ENCODE measurements around the gene ETV4. TPM values are rescaled to one million over a fixed set of nuclear protein-coding genes. Genes with fewer than 3 reads are reported as not detected.

The ETV4 gene
- total and polyA plus RNA-seq, 2 of the 13 experiments (the other 11 are each of a cell fraction or from before 2014, with no cell fraction given) = 128 to 330 TPM

DNA sequence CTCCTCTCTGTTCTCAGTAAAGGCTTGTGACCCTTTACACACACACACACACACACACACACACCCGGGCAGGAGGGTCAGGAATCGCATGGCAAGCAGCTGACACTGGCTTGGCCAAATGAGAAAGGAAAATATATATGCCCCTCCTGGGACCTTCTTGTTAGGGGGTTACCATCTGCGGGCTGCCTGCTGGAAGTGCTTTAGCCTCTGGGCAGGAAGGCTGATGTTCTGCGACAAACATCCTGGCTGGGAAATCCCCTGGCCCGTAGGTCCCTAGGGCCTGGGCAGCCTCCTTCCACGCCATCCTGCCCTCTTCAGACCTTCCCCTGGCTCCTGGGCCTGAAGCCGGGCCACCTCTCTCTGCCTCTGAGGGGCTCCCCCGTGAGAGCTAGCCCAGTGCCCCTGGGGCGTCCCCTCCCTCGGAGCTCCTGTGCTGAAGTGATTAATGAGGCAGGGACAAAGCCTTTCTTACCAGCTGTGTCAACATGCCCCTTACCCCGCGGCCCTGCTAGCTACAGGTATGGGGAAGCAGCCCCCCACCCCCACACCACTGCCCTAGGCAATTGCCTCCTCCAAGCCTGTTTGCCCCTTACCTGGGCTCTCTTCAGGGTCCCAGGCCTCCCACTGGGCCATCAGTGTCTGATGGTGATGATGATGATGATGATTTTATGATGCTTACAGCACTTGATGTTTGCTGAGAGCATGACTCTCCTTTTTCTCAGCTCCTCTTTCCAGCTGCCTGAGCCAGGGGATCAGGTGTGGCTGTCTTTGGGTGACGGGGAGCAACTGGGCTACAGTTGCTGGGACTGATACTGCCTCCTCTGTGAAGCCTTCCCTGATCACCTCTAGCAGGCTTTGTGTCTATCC, 32.8 kb upstream of the ETV4 start (continued):
- TF ChIP-seq, protein P1, sequence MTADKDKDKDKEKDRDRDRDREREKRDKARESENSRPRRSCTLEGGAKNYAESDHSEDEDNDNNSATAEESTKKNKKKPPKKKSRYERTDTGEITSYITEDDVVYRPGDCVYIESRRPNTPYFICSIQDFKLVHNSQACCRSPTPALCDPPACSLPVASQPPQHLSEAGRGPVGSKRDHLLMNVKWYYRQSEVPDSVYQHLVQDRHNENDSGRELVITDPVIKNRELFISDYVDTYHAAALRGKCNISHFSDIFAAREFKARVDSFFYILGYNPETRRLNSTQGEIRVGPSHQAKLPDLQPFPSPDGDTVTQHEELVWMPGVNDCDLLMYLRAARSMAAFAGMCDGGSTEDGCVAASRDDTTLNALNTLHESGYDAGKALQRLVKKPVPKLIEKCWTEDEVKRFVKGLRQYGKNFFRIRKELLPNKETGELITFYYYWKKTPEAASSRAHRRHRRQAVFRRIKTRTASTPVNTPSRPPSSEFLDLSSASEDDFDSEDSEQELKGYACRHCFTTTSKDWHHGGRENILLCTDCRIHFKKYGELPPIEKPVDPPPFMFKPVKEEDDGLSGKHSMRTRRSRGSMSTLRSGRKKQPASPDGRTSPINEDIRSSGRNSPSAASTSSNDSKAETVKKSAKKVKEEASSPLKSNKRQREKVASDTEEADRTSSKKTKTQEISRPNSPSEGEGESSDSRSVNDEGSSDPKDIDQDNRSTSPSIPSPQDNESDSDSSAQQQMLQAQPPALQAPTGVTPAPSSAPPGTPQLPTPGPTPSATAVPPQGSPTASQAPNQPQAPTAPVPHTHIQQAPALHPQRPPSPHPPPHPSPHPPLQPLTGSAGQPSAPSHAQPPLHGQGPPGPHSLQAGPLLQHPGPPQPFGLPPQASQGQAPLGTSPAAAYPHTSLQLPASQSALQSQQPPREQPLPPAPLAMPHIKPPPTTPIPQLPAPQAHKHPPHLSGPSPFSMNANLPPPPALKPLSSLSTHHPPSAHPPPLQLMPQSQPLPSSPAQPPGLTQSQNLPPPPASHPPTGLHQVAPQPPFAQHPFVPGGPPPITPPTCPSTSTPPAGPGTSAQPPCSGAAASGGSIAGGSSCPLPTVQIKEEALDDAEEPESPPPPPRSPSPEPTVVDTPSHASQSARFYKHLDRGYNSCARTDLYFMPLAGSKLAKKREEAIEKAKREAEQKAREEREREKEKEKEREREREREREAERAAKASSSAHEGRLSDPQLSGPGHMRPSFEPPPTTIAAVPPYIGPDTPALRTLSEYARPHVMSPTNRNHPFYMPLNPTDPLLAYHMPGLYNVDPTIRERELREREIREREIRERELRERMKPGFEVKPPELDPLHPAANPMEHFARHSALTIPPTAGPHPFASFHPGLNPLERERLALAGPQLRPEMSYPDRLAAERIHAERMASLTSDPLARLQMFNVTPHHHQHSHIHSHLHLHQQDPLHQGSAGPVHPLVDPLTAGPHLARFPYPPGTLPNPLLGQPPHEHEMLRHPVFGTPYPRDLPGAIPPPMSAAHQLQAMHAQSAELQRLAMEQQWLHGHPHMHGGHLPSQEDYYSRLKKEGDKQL (CRISPR knock-in tag; IDR thresholded peaks at IDR 0.05; ENCODE audit: low read depth) = no peak
- TF ChIP-seq ZNF562 (CRISPR knock-in tag; IDR thresholded peaks at IDR 0.05; ENCODE audit: borderline replicate concordance) (no peak), ZNF772 (CRISPR knock-in tag; IDR thresholded peaks at IDR 0.05) (peak; percentile 67), ZNF564 (CRISPR knock-in tag; IDR thresholded peaks at IDR 0.05) (no peak), RELA (CRISPR knock-in tag; IDR thresholded peaks at IDR 0.05) (peak; percentile 98; the same call in 1 of the 2 replicates), CAMTA2 (CRISPR knock-in tag; IDR thresholded peaks at IDR 0.05; ENCODE audit: borderline replicate concordance) (no peak), ZBTB1 (CRISPR knock-in tag; IDR thresholded peaks at IDR 0.05; ENCODE audit: borderline replicate concordance) (no peak)
- TF ChIP-seq, protein P2, sequence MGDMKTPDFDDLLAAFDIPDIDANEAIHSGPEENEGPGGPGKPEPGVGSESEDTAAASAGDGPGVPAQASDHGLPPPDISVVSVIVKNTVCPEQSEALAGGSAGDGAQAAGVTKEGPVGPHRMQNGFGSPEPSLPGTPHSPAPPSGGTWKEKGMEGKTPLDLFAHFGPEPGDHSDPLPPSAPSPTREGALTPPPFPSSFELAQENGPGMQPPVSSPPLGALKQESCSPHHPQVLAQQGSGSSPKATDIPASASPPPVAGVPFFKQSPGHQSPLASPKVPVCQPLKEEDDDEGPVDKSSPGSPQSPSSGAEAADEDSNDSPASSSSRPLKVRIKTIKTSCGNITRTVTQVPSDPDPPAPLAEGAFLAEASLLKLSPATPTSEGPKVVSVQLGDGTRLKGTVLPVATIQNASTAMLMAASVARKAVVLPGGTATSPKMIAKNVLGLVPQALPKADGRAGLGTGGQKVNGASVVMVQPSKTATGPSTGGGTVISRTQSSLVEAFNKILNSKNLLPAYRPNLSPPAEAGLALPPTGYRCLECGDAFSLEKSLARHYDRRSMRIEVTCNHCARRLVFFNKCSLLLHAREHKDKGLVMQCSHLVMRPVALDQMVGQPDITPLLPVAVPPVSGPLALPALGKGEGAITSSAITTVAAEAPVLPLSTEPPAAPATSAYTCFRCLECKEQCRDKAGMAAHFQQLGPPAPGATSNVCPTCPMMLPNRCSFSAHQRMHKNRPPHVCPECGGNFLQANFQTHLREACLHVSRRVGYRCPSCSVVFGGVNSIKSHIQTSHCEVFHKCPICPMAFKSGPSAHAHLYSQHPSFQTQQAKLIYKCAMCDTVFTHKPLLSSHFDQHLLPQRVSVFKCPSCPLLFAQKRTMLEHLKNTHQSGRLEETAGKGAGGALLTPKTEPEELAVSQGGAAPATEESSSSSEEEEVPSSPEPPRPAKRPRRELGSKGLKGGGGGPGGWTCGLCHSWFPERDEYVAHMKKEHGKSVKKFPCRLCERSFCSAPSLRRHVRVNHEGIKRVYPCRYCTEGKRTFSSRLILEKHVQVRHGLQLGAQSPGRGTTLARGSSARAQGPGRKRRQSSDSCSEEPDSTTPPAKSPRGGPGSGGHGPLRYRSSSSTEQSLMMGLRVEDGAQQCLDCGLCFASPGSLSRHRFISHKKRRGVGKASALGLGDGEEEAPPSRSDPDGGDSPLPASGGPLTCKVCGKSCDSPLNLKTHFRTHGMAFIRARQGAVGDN (CRISPR knock-in tag; IDR thresholded peaks at IDR 0.05) = peak; percentile 86
- TF ChIP-seq, protein P3, sequence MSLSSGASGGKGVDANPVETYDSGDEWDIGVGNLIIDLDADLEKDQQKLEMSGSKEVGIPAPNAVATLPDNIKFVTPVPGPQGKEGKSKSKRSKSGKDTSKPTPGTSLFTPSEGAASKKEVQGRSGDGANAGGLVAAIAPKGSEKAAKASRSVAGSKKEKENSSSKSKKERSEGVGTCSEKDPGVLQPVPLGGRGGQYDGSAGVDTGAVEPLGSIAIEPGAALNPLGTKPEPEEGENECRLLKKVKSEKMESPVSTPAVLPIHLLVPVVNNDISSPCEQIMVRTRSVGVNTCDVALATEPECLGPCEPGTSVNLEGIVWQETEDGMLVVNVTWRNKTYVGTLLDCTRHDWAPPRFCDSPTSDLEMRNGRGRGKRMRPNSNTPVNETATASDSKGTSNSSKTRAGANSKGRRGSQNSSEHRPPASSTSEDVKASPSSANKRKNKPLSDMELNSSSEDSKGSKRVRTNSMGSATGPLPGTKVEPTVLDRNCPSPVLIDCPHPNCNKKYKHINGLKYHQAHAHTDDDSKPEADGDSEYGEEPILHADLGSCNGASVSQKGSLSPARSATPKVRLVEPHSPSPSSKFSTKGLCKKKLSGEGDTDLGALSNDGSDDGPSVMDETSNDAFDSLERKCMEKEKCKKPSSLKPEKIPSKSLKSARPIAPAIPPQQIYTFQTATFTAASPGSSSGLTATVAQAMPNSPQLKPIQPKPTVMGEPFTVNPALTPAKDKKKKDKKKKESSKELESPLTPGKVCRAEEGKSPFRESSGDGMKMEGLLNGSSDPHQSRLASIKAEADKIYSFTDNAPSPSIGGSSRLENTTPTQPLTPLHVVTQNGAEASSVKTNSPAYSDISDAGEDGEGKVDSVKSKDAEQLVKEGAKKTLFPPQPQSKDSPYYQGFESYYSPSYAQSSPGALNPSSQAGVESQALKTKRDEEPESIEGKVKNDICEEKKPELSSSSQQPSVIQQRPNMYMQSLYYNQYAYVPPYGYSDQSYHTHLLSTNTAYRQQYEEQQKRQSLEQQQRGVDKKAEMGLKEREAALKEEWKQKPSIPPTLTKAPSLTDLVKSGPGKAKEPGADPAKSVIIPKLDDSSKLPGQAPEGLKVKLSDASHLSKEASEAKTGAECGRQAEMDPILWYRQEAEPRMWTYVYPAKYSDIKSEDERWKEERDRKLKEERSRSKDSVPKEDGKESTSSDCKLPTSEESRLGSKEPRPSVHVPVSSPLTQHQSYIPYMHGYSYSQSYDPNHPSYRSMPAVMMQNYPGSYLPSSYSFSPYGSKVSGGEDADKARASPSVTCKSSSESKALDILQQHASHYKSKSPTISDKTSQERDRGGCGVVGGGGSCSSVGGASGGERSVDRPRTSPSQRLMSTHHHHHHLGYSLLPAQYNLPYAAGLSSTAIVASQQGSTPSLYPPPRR (CRISPR knock-in tag; IDR thresholded peaks at IDR 0.05; ENCODE audit: borderline replicate concordance) = 0 out of 2 replicates have a peak, but pooled peaks have one; percentile 21
